NCI-H748 (cell line): Measurements from ENCODE around the gene FARS2.

Source experiments
- DNase-seq: peaks from one replicate; lab custom pipeline; 2025; ENCODE audit not compliant: unreplicated experiment; lab: John Stamatoyannopoulos, UW

FARS2 gene

DNA sequence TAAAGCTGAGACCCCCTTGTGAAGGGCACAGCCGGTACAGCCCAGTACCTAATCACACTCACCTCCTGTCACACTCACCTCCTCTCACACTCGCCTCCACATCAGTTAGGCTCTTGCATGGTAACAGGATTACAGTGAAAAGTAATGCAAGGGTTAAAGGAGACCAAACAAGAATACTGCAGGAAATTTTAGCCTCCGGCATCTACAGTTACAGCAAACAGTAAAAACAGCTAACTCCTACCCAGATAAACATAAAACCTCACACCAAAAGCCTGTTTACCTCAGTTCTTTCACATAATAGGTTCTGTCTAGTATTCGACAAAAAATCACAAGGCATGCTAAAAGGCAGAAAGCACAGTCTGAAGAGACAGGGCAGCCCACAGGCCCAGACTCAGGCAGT, 55.6 kb downstream of the FARS2 start:
- DNase-seq, result no peak

DNA sequence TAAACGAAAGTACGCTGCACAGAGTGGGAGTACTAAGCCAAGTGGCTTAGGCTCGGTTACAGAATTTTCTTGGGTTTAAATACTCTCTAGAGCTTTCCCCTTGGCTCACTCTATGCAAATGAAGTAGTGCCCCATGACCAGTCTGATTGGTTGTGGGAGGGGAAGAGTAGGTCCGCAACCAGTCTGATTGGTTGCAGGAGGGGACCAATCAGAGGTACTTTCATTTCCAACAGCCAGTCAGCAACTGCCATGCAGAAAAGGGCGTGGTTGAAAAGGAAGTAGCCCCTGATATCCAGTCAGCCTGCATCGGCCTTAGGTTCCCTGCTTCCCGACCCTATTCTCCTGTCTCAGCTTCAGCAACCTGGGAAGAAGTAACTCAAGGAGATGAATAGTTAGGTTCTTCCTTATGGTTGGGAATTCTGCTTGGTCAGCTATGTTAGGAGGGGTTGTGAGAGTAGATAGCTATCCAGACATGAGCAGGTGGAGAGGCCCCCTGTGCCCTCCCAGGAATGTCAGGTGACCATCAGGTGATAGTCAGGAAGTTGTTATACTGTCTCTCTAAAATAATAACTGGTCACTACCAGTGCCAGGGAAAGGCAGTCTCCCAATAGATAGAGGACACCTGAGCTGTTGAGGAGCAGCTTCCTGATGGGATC, 57.4 kb downstream of the FARS2 start:
- no peak for DNase-seq

DNA sequence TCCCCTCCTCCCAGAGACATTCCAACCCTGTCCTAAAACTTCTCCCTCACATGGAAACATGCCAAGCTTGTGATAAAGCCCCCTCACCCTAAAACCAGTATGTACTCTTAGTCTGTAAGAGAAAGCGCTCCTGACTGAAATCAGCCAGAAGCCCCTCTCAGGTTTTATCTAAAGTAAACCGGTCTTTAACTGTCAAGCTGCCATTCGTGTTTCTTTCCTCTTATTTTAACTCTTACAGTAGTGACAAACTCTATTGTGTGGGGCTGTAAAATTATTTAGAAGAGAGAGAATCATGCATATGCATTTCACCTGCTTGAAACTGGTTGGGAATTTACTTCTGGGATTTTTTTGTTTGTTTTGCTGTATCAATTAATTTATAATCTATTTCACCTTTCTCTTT, 62.7 kb downstream of the FARS2 start:
- DNase-seq, result no peak

DNA sequence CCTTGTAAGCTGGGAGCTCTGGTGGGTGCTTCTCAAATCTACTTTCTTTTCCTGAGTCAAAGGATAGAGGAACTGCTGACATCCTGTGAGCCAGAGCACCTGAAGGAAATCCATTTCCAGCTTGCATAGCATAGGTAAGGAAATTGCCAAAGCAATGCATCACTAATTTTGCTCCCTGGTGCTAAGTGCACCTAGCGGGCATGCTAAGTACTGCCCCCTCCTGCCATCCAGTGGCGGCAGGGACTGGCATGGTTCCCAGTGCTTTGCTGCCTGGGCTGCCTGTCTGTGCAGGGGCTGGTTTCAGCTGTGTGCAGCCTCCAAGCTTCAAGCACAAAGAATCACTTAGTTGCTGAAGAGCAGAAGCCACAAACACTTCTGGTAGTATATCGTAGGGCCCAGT, 63.9 kb downstream of the FARS2 start:
- DNase-seq, result peak; percentile 22

DNA sequence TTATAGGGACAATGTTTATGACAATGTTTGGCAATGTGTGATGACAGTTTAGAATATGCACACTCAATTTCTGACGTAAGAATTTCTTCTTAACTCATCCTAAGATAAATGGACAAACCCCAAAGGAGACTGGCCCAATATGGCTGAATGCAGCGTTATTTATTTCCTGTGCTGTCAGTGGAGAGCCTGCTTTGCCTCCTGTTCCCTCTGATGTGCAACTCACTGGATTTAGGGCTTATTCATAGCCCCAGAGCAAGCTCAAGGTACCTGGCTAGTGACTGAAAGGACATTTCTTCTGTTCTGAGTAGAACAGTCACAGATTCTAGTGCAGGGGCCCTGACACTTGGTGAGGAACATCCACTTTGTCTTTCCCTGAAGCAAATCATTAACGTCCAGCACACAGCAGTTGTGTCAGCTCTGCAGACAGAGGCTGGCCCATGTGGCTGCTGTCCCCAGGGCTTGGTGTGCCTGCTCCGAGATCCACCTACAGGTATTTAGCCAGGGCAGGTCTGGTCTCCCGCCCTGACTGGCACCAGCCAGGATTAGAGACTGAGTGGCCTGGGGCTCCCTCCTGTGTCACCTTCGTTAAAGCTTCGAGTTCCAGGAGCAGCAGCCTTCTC, 64.8 kb downstream of the FARS2 start:
- no peak for DNase-seq

DNA sequence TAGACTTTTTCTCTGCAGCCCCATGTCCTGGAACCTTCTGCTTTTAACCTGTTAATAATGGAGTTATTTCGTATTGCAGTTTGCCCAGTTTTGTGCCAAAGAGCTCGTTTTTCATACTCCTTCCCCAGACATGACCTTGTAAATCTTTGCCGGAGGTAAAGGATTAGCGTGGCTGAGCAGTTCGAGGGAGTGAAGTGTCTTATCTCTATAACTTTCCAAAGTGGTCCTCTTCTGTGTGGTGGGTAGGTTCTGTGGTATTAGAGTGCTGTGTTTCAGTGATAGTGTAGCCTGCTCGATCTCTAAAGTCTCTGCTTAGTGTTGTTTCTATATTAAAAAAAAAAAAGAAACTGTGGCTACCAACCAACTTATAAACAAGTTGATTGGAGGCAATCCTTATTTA, 67.5 kb downstream of the FARS2 start:
- no peak for DNase-seq

DNA sequence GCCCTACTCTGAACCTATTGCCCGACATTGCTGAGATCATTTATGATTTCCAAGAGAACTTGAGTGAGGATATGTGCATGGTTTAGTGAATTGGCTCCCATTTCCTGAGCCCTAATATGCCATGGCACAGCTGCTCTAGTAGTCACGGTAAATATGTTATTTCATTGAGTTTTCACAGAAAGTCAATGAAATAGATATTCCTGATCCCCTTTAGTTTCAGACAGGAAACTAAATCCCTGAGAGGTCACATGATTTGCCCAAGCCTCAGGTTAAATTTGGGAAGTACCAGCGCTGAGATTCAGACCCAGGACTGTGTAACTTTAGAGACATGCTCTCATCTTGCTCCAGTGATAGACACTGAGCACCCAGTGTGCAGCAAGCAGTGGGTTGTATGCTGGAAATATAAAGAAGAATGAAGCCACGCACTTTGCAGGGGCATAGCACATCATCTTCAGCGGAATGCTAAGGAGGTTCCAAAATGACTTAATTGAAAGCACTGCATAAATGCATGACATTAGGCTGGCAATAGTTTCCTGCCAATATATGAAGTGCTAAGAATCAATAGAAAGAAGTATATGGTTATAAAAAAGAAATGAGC, 70.6 kb downstream of the FARS2 start:
- no peak for DNase-seq

DNA sequence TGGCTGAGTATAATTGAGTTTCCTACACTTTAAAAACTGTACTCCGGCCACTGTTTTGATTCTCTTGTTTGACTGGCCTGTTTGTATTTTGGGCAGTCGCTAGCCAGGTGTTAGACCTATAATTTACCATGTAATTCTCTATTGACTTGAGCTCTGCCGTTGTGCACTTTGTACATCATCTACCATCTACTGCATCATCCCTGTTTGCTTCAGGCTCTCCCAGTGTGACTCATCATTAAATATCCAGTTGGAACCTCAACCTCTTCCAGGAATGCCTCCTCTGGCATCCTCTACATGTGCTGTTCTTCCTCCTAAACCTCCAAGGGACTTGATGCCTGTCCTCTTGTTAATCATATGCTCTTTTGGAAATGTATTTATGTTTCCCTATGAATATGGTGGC, 72.3 kb downstream of the FARS2 start:
- peak; percentile 96 for DNase-seq

DNA sequence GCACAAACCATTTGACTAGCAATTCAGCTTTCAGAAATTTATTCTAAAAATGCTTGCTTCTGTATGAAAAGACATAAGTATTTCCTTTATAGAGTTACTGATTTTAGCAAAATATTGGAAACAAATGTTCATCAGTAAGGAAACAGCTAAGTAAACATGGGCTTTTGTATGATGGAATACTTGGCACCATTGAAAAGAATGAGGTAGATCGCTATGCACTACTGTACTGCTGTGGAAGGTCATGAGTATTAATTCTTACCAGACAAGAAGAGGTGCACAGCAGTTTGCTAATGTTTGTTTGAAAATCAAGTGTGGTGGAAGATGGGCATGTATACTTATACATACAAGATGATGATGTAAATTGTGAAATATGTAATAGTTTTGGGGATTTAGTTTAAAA, 73.0 kb downstream of the FARS2 start:
- DNase-seq, result peak; percentile 68

DNA sequence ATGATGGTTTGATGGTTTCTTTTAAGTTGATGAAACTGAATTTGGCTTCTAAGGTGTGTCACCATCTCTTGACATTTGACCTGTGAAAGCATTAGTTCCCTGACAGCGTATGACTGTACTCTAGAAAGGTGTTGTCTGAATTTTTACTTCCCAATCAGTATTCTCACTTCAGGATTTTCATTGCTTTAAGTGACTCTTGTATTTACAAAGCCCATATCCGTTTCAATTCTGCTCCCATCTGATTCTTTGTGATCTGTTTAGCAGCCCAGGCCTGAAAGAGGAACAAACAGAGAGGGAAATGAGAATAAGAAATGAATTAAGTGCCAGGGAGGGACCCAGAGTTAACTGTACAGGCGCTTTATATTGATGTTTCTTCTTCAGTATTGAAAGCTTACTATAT, 73.7 kb downstream of the FARS2 start:
- DNase-seq, result peak; percentile 50

DNA sequence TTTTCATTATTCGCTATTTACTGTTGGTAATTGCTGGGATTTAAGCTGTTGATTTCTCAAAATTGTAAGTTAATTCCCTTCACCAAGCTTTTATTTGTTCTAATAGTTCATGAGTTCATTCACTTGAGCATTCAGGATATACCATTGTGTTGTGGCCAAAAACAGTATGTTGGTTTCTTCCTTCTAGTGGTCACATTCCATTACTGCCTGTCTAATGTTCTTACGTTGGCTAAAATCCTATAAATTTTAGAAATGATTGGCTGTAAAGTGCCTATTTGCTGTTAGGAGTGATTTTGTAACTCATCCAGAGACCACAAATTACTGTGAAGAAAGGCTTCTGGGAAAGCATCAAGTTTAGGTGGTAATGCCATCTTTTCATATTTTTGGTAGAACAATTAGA, 76.3 kb downstream of the FARS2 start:
- no peak for DNase-seq

DNA sequence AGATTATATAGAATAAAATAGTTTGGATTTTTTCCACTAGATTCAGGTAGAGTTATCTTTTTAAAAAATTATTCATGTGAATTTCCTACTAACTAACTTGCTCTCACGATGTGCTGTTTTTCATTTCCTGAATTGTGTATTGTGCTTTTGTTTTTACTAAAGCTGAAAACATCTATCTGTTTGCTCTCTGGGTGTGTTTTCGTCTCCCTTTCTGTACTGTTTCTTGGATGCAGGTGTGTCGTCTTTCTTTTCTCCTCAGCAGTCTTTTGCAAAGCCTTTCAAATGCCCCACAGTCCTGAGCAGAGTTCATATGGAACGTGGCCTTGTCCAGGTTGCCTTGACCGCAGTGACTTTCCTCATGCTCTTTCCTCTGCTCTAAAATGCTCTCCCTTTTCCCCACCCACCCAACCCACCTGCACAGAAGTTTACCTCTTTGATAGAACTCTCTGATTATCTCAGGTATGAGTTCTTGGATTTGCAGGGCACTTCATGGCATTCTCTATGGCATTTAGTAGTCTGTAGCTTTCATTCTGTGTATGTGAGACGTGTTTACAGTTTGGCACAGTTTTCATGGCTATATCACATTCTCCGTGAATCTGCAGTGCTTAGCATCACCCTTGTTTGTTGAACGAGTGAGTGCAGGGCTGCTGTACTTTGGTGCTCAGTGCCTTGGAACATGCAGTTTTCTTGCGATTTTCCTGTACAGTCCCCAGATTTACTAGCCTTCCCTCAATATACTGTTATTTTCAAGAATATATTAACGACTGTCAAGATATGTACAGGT, 77.1 kb downstream of the FARS2 start:
- peak; percentile 43 for DNase-seq

DNA sequence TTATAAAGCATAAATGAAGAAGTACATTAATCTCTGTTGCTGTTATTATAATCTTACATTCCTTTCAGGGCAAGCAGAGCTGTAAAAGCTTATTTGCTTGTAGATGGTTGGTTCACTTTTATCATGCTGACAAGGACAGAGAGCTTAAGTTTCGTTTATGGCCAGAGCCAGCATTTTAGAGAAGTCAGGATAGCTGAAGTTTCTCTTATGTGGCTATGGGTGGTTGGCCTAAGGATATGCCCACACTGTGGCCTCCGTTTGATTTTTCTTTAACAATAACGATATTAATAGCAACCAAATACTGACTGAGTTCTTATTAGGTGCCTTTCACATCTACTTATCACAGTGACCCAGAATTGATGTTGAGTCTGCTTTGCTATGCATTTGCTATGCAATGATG, 78.5 kb downstream of the FARS2 start:
- DNase-seq, result no peak

DNA sequence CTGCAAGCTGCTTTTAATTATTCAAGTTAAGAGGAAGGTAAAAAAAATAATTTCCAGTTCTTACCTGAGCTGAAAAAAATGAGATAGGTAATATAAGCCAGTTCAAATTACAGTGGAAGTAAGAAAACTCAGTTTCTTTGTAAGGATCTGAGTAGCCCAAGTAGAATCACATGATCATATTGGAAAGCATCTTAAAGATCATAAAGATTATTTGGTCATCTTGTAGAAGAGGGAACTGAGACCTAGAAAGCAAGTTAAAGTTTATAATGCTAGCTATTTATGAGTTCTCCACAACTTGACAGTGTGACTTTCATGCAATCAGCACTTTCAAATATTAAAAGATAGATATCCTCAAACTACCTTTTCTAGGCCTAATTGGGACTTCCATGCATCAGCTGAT, 80.5 kb downstream of the FARS2 start:
- no peak for DNase-seq

DNA sequence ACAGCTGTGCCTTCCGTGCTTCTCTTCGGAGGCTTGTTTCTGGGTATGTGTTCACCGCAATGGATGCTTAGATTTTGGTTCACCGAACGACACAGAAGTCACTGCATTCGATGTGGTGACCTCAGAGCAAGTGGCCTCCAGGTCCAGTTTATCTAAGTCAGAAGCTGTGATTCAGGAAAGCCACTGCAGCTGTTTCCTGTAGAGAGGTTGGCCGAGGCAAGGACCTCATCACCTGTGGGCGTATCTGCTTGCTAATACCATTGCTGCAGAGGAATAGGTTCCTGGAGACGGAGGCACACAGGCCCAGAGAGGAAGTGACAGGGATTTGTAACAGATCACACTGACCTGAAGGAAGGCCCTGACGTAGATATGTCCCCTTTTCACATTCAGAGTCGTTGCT, 82.7 kb downstream of the FARS2 start:
- no peak for DNase-seq

DNA sequence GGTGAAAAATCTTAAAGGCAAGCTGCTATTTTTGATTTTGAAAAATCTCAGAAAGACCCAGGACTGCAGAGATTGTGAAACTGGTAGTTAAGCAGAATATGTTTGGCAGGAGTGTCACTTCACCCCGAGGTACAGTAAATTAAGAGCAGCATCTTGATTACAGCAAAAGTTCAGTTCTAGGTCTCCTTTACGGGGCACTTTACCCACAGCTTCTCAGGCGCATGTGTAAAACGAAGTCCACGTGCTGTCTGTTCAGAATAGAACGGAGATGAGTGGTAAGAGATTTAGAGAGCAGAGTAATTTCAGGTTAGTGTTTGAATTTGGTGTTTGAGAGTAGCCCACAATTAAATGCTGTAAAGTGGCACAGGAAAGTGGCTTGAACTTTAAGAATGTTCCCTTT, 84.0 kb downstream of the FARS2 start:
- no peak for DNase-seq

DNA sequence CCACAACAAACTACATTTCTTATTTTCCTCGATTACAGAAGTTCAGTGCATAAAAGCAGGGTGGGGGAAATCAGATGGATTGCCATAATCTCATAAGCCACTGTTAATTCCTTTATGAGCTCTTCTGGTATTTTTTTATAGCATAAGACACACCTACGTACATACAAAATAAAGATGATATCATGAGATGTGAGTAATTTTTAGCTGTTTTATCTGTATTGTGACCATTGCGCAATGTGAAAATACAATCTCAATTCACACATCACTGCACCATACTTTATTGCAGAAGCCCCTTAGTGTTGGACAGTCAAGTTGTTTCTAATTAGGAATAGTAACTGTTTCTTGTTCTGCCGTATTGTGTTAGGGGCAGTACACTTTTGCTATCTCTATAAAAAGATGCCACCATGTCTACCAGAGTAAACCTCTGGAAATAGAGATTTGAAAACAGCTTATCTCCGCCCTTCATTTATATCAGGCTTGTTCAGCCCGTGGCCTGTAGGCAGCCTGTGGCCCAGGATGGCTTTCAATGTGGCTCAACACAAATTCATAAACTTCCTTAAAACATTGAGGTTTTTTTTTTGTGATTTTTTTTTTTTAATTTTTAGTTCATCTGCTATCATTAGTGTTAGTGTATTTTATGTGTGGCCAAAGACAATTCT, 90.4 kb downstream of the FARS2 start:
- no peak for DNase-seq

DNA sequence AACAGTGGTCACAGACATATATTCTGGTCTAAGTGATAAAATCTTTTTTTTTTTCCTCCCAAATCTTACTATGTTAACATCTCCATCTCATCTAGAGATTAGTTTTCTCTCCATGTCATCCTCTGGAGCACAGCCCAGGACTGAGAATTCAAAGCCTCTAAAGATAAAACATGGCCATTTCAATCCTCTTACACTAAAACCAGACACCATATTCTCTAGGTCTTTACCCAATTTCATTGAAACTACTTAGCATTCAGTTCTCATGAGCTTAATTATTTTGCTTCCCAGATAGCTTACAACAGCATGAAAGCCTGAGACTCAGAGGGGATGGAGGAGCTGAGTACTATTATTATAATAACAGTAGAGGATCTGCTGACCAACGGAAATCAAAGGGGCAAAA, 92.7 kb downstream of the FARS2 start:
- DNase-seq, result no peak

DNA sequence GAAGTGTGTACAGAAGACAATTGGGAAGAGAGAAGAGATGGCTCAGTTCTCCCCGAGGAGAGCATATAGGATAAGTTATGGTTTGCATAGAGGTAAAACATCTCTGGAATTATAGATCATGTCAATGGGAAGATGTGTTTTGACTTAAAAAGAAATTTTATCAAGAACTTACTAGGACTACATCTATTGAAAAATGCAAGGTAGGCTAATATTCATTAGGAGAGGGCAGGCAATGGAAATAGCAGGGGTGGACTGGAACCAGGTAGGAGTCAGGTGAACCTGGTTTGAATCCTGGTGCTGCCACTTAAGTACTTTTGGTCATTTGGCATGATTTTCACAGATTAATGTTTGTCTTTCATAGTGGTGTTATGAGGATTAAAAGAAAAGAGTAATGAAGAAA, 96.2 kb downstream of the FARS2 start:
- no peak for DNase-seq

DNA sequence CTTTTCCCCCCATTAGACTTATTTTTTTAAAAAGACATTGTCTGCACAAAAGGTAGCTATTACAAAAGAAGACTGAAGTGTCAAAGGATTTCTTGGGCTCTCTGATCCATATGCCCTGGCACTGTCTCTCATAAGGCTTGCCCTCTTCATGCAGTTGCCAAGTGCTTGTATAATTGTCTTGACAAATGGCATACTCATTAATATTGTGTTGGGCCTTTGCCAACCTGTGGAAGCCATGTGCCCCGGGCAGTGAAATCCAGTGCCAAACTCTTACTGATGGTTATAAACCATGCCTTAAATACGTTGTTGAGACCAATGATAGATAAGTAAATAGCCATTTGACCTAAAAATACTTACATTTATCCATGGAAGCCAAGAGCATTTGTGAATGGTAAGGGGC, 98.1 kb downstream of the FARS2 start:
- peak; percentile 11 for DNase-seq

DNA sequence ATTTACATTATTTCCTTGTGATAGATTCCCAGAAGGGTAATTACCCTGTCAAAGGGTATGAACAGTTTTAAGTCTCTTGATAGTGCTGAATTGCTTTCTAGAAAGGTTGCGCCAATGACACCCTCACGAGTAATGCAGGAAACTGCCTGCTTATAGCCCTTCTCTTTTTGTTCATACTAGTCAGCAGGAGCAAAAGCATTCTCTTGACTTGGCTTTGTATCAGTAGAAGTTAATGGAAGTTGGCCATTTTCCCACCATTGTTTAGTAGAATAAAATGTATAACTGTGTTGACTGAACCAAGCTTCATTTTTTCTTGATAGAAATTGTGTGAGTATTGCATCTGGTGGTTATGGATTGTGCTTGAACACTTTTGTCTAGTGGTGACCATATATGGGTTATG, 100.1 kb downstream of the FARS2 start:
- DNase-seq, result no peak
